K562 (cell line): ENCODE data around the gene MLN. TPM values are rescaled to one million over a fixed set of nuclear protein-coding genes. Genes with fewer than 3 reads are reported as not detected.
A peak's percentile ranks its signal among the peaks of the same experiment; 100 is the strongest.

Experiments
- BRD9 ChIP-seq: fragments of 450-650 bp; IDR thresholded peaks from 2 replicates; pipeline ENCODE4 v1.6.1; 2018; ENCODE audit warnings: low read depth; ENCODE audit not compliant: partially characterized antibody
- CHD1 ChIP-seq: fragments of 200-600 bp; sonication (generic); IDR thresholded peaks from one replicate; pipeline ENCODE4 v1.6.1; 2012; ENCODE audit warnings: mild to moderate bottlenecking, moderate library complexity, low read length, inconsistent platforms
- EGR1 ChIP-seq: fragments of 450-650 bp; conservative IDR thresholded peaks from 2 replicates; pipeline ENCODE4 v1.6.1; 2017; ENCODE audit warnings: mild to moderate bottlenecking
- HMBOX1 ChIP-seq: sonication (generic); IDR thresholded peaks from 2 replicates; pipeline ENCODE4 v1.6.1; 2016
- HNRNPK ChIP-seq: fragments of 200-400 bp; formaldehyde crosslinking; IDR thresholded peaks from one replicate; pipeline ENCODE4 v1.6.1; 2018; ENCODE audit warnings: mild to moderate bottlenecking, low read depth, low read length; ENCODE audit not compliant: poor library complexity, severe bottlenecking
- MCM2 ChIP-seq: fragments of 450-650 bp; IDR thresholded peaks from 2 replicates; pipeline ENCODE4 v1.6.1; 2017; ENCODE audit warnings: low read depth, mild to moderate bottlenecking
- OTX1 ChIP-seq: fragments of 450-650 bp; formaldehyde crosslinking; IDR thresholded peaks from 2 replicates; pipeline ENCODE4 v1.4.0; 2022; ENCODE audit warnings: mild to moderate bottlenecking
- SRSF9 ChIP-seq: fragments of 200-400 bp; formaldehyde crosslinking; IDR thresholded peaks from 2 replicates; pipeline ENCODE4 v1.6.1; 2017; ENCODE audit warnings: low read depth, low read length, borderline replicate concordance
- ZFPM2 ChIP-seq: fragments of 250-450 bp; sonication (Bioruptor Pico); IDR thresholded peaks from 2 replicates; pipeline ENCODE4 v1.5.1; 2022; ENCODE audit warnings: mild to moderate bottlenecking
- ZNF408 ChIP-seq: fragments of 250-450 bp; sonication (Bioruptor Pico); IDR thresholded peaks from 2 replicates; pipeline ENCODE4 v1.4.0; 2020; ENCODE audit warnings: low read depth, mild to moderate bottlenecking, moderate library complexity
- polyA plus RNA-seq, 8 experiments: library from polyadenylated mRNA; depleted of rRNA in 4 of 8; stranded (reverse) in 5 of 8; unstranded in 3 of 8; fragments of >200 nt; fragmentation: Nextera tagmentation in 2 of 8; fragmentation: Illumina TruSeq in 1 of 8; extraction: Ambion mirVana in 2 of 8; extraction: Trizol in 1 of 8; gene quantifications; 2 replicates each; pipeline versions ENCODE4 v1.2.1 to v1.2.3, GENCODE V29; 2011 to 2014; ENCODE audit warnings: inconsistent platforms in 1 of 8, missing spikeins in 1 of 8
- total RNA-seq, 7 experiments: library from RNA; depleted of rRNA in 6 of 7; stranded (reverse); fragments of >200 nt in 6 of 7; fragmentation: Illumina TruSeq in 2 of 7; extraction: Trizol in 2 of 7; gene quantifications; 2 replicates each; pipeline versions ENCODE4 v1.2.1 to v1.2.3, GENCODE V29; 2011 to 2021; ENCODE audit warnings: low replicate concordance in 1 of 7
- TF ChIP-seq, protein P1 (sequence below), 2 experiments: fragments of 450-650 bp; formaldehyde crosslinking in 1 of 2; IDR thresholded peaks; 2 replicates each; pipeline versions ENCODE4 v1.4.0 to v1.6.1; 2014 to 2020; ENCODE audit warnings: mild to moderate bottlenecking in 2 of 2, borderline replicate concordance in 1 of 2, low read depth in 1 of 2
- TF ChIP-seq, protein P2 (sequence below): fragments of 250-450 bp; sonication (Bioruptor Pico); IDR thresholded peaks from 2 replicates; pipeline ENCODE4 v1.8.0; 2021; ENCODE audit warnings: moderate library complexity, mild to moderate bottlenecking, inconsistent platforms
- TF ChIP-seq, protein P3 (sequence below): fragments of 200-400 bp; formaldehyde crosslinking; IDR thresholded peaks from 2 replicates; pipeline ENCODE4 v1.6.1; 2017; ENCODE audit warnings: mild to moderate bottlenecking, low read depth, low read length, moderate library complexity

Gene MLN
- total and polyA plus RNA-seq, 9 of the 15 experiments (the other 6 are each of a cell fraction or from before 2014, with no cell fraction given) = not detected

GRCh38 chr6:33788694-33789549, 14.9 kb downstream of the MLN start, which contains the start of gene LEMD2 (continued):
- TF ChIP-seq, protein P1, sequence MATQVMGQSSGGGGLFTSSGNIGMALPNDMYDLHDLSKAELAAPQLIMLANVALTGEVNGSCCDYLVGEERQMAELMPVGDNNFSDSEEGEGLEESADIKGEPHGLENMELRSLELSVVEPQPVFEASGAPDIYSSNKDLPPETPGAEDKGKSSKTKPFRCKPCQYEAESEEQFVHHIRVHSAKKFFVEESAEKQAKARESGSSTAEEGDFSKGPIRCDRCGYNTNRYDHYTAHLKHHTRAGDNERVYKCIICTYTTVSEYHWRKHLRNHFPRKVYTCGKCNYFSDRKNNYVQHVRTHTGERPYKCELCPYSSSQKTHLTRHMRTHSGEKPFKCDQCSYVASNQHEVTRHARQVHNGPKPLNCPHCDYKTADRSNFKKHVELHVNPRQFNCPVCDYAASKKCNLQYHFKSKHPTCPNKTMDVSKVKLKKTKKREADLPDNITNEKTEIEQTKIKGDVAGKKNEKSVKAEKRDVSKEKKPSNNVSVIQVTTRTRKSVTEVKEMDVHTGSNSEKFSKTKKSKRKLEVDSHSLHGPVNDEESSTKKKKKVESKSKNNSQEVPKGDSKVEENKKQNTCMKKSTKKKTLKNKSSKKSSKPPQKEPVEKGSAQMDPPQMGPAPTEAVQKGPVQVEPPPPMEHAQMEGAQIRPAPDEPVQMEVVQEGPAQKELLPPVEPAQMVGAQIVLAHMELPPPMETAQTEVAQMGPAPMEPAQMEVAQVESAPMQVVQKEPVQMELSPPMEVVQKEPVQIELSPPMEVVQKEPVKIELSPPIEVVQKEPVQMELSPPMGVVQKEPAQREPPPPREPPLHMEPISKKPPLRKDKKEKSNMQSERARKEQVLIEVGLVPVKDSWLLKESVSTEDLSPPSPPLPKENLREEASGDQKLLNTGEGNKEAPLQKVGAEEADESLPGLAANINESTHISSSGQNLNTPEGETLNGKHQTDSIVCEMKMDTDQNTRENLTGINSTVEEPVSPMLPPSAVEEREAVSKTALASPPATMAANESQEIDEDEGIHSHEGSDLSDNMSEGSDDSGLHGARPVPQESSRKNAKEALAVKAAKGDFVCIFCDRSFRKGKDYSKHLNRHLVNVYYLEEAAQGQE (IDR thresholded peaks at IDR 0.05; ENCODE audit: borderline replicate concordance) = 0 out of 2 replicates have a peak, but pooled peaks have one; percentile 17
- TF ChIP-seq, protein P1 (CRISPR knock-in tag; IDR thresholded peaks at IDR 0.05; ENCODE audit: low read depth) = peak; percentile 68
- peak; percentile 94 for TF ChIP-seq CHD1
- peak; percentile 61 for TF ChIP-seq BRD9
- no peak for TF ChIP-seq ZFPM2 (CRISPR knock-in tag)
- TF ChIP-seq, protein P2, sequence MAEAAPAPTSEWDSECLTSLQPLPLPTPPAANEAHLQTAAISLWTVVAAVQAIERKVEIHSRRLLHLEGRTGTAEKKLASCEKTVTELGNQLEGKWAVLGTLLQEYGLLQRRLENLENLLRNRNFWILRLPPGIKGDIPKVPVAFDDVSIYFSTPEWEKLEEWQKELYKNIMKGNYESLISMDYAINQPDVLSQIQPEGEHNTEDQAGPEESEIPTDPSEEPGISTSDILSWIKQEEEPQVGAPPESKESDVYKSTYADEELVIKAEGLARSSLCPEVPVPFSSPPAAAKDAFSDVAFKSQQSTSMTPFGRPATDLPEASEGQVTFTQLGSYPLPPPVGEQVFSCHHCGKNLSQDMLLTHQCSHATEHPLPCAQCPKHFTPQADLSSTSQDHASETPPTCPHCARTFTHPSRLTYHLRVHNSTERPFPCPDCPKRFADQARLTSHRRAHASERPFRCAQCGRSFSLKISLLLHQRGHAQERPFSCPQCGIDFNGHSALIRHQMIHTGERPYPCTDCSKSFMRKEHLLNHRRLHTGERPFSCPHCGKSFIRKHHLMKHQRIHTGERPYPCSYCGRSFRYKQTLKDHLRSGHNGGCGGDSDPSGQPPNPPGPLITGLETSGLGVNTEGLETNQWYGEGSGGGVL = no peak
- no peak for TF ChIP-seq ZNF408 (CRISPR knock-in tag)
- no peak for TF ChIP-seq HNRNPK
- TF ChIP-seq EGR1 = no peak
- TF ChIP-seq SRSF9 = no peak
- no peak for TF ChIP-seq MCM2
- no peak for TF ChIP-seq HMBOX1
- TF ChIP-seq OTX1 (CRISPR knock-in tag) = peak; percentile 96
- TF ChIP-seq, protein P3, sequence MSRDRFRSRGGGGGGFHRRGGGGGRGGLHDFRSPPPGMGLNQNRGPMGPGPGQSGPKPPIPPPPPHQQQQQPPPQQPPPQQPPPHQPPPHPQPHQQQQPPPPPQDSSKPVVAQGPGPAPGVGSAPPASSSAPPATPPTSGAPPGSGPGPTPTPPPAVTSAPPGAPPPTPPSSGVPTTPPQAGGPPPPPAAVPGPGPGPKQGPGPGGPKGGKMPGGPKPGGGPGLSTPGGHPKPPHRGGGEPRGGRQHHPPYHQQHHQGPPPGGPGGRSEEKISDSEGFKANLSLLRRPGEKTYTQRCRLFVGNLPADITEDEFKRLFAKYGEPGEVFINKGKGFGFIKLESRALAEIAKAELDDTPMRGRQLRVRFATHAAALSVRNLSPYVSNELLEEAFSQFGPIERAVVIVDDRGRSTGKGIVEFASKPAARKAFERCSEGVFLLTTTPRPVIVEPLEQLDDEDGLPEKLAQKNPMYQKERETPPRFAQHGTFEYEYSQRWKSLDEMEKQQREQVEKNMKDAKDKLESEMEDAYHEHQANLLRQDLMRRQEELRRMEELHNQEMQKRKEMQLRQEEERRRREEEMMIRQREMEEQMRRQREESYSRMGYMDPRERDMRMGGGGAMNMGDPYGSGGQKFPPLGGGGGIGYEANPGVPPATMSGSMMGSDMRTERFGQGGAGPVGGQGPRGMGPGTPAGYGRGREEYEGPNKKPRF = no peak
